H1 (cell line): Measurements from ENCODE around the gene P3H4.
A peak's percentile ranks its signal among the peaks of the same experiment; 100 is the strongest.

Experiments used
- EP300 ChIP-seq, 2 experiments: IDR thresholded peaks; 1 replicate in 1 of 2; 2 replicates in 1 of 2; pipeline ENCODE4 v1.6.1; 2011 to 2012; ENCODE audit warnings: low read depth in 2 of 2, low read length in 2 of 2, mild to moderate bottlenecking in 2 of 2, borderline replicate concordance in 1 of 2, inconsistent platforms in 1 of 2, moderate library complexity in 1 of 2
- GABPA ChIP-seq: IDR thresholded peaks from 2 replicates; pipeline ENCODE4 v1.6.1; 2011; ENCODE audit warnings: mild to moderate bottlenecking, low read length, moderate library complexity, borderline replicate concordance; ENCODE audit not compliant: insufficient read depth
- POLR2A ChIP-seq, 2 experiments: IDR thresholded peaks; 1 replicate in 1 of 2; 2 replicates in 1 of 2; pipeline ENCODE4 v1.6.1; 2011; ENCODE audit warnings: low read depth in 2 of 2, low read length in 2 of 2, mild to moderate bottlenecking in 2 of 2; ENCODE audit errors: control extremely low read depth in 1 of 2
- RAD21 ChIP-seq, 2 experiments: IDR thresholded peaks in 1 of 2; conservative IDR thresholded peaks in 1 of 2; 2 replicates each; pipeline ENCODE4 v1.6.1; 2011; ENCODE audit warnings: low read depth in 2 of 2, low read length in 2 of 2, improper control_type of control experiment in 1 of 2, inconsistent platforms in 1 of 2, mild to moderate bottlenecking in 1 of 2, moderate library complexity in 1 of 2
- SRF ChIP-seq: IDR thresholded peaks from 2 replicates; pipeline ENCODE4 v1.6.1; 2011; ENCODE audit warnings: mild to moderate bottlenecking, low read depth, low read length, moderate library complexity
- TEAD4 ChIP-seq: IDR thresholded peaks from 2 replicates; pipeline ENCODE4 v1.6.1; 2012; ENCODE audit warnings: low read depth, low read length, inconsistent platforms, mixed read lengths
- USF2 ChIP-seq: IDR thresholded peaks from 2 replicates; pipeline ENCODE4 v1.6.1; 2011; ENCODE audit warnings: low read length, improper control_type of control experiment
- YY1 ChIP-seq: IDR thresholded peaks from 2 replicates; pipeline ENCODE4 v1.6.1; 2011; ENCODE audit warnings: low read depth, mild to moderate bottlenecking, low read length
- TF ChIP-seq, protein P1 (sequence below), 3 experiments: IDR thresholded peaks; 1 replicate in 2 of 3; 2 replicates in 1 of 3; pipeline versions ENCODE4 v1.5.1 to v1.6.1; 2011; ENCODE audit warnings: low read length in 3 of 3, mild to moderate bottlenecking in 3 of 3, inconsistent platforms in 2 of 3, low read depth in 1 of 3, moderate library complexity in 1 of 3; ENCODE audit not compliant: insufficient read depth in 1 of 3; ENCODE audit errors: control extremely low read depth in 1 of 3
- TF ChIP-seq, protein P2 (sequence below): IDR thresholded peaks from 2 replicates; pipeline ENCODE4 v1.6.1; 2012; ENCODE audit warnings: low read length, inconsistent platforms

DNA sequence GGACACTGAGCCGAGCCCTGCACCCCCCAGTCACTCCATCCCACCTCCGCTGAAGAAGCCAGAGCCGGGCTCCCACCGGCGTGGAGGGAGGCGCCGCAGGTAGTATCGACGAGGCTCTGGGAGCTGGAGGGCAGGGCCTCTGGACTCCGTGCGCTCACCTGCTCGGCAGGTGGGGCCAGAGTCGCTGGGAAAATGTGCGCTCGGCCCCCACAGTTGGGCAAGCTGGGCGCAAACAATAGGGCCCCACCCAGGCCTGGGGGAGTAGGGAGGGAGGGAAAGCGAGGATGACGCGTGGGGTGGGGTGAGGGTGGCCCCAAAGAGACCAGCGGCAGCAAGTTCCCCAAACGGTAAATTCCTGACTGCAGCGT lies 25.9 kb downstream of the P3H4 start:
- TF ChIP-seq, protein P1, sequence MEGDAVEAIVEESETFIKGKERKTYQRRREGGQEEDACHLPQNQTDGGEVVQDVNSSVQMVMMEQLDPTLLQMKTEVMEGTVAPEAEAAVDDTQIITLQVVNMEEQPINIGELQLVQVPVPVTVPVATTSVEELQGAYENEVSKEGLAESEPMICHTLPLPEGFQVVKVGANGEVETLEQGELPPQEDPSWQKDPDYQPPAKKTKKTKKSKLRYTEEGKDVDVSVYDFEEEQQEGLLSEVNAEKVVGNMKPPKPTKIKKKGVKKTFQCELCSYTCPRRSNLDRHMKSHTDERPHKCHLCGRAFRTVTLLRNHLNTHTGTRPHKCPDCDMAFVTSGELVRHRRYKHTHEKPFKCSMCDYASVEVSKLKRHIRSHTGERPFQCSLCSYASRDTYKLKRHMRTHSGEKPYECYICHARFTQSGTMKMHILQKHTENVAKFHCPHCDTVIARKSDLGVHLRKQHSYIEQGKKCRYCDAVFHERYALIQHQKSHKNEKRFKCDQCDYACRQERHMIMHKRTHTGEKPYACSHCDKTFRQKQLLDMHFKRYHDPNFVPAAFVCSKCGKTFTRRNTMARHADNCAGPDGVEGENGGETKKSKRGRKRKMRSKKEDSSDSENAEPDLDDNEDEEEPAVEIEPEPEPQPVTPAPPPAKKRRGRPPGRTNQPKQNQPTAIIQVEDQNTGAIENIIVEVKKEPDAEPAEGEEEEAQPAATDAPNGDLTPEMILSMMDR (IDR thresholded peaks at IDR 0.05; ENCODE audit: control extremely low read depth in 1 of 3, insufficient read depth in 1 of 3, low read depth in 1 of 3, low read length in 3 of 3) = peak in 1 of 3 experiments; percentile 12; a peak in 1 of 4 replicates
- TF ChIP-seq POLR2A (IDR thresholded peaks at IDR 0.05; ENCODE audit: control extremely low read depth in 1 of 2, low read depth in 2 of 2, low read length in 2 of 2) (no peak), YY1 (no peak), RAD21 (IDR thresholded peaks at IDR 0.05 in 1 of 2, conservative IDR thresholded peaks at IDR 0.05 in 1 of 2; ENCODE audit: low read depth in 2 of 2, low read length in 2 of 2) (peak in 1 of 2 experiments; percentile 32; a peak in 2 of 4 replicates), USF2 (0 out of 2 replicates have a peak, but pooled peaks have one; percentile 4), GABPA (no peak), EP300 (IDR thresholded peaks at IDR 0.05; ENCODE audit: borderline replicate concordance in 1 of 2, low read depth in 2 of 2, low read length in 2 of 2) (no peak), TEAD4 (no peak), SRF (no peak)
- TF ChIP-seq, protein P2, sequence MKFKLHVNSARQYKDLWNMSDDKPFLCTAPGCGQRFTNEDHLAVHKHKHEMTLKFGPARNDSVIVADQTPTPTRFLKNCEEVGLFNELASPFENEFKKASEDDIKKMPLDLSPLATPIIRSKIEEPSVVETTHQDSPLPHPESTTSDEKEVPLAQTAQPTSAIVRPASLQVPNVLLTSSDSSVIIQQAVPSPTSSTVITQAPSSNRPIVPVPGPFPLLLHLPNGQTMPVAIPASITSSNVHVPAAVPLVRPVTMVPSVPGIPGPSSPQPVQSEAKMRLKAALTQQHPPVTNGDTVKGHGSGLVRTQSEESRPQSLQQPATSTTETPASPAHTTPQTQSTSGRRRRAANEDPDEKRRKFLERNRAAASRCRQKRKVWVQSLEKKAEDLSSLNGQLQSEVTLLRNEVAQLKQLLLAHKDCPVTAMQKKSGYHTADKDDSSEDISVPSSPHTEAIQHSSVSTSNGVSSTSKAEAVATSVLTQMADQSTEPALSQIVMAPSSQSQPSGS = no peak
